Posterior vena cava (tissue), 2 donors: ENCODE measurements around the gene NIPAL4. TPM values are rescaled to one million over a fixed set of nuclear protein-coding genes. Genes with fewer than 3 reads are reported as not detected.

Experiments
- total RNA-seq, 2 donors: library from RNA; stranded (reverse); fragmentation: NEBNext Ultra II Directional; extraction: Animal tissue kit (Norgen Biotek cat#: 25700); gene quantifications; one replicate each; pipeline ENCODE4 v1.2.1, GENCODE V29; 2021
- donor health status: DM: yes; HTN: yes; CAD: no.
- donor health status: DM: yes; HTN: yes; CAD: no.

NIPAL4 gene
- total RNA-seq, 2 donors from 2014 or later = 0.37 to 0.52 TPM

Other genes starting within 250 kb of the NIPAL4 start
- 100 to 1,000 TPM in 1 of 2 donors, 10 to 100 TPM in 1; 96.6 to 109 TPM for gene CYFIP2, start 194.1 kb upstream of the NIPAL4 start, total RNA-seq
- 10 to 100 TPM; 37.0 to 47.0 TPM for gene ADAM19, start 115.6 kb downstream of the NIPAL4 start, total RNA-seq
- gene SOX30, start 192.2 kb downstream of the NIPAL4 start, total RNA-seq = under 1 TPM; 0.23 to 0.29 TPM
- not detected for gene C5orf52, start 211.3 kb downstream of the NIPAL4 start, total RNA-seq